H54 (cell line): ENCODE measurements around the gene NINL.

Source experiments
- DNase-seq: peaks from one replicate; pipeline ENCODE4 v3.0.0; 2011; ENCODE audit warnings: low spot score, mixed read lengths; ENCODE audit not compliant: insufficient read length
- FAIRE-seq: peaks from 3 replicates; lab custom pipeline; 2011; peaks lifted over from hg19 to GRCh38; lab: Jason Lieb, UNC
- POLR2A ChIP-seq: IDR thresholded peaks from 2 replicates; pipeline ENCODE4 v1.6.1; 2011; ENCODE audit warnings: low read depth, mild to moderate bottlenecking, low read length

The NINL gene

DNA sequence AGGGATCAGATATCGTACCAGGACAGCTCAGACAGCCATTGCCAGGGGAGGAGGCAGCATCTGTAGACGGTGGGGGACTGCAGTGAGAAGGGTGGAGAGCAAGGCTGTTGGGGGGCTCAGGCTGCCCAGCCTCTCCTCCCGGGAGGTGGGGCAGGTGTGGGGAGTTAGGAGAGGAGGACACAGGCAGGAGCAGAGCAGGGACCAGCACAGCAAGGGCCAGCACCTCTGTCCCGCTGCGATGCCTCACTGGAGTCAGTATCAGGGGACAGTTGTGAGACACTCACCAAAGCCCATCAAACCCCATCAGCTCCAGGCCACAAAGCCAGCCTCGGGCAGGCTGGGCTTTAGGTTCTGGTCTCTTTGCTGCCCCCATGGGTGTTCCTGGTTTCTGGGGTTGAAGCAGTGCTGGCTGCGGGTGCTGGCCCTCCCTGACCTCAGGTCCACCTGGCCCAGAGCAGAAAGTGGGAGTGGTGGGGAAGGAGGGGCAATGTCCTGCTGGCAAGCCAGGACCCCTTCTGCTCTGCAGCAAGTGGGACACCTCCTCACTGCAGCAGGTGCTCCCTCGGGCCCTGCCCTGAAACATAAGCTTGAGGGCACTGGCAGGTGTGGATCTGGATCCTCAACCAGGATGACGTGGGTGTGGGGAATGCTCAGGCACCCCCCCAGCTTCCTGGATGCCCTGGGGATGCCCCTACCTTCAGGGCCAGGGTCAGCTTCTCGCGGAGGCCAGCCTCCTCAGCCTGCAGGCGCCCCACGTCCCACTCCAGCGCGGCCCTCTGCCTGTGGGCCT, 94.5 kb downstream of the NINL start:
- FAIRE-seq (no peak), DNase-seq (no peak)
- TF ChIP-seq POLR2A, result no peak

DNA sequence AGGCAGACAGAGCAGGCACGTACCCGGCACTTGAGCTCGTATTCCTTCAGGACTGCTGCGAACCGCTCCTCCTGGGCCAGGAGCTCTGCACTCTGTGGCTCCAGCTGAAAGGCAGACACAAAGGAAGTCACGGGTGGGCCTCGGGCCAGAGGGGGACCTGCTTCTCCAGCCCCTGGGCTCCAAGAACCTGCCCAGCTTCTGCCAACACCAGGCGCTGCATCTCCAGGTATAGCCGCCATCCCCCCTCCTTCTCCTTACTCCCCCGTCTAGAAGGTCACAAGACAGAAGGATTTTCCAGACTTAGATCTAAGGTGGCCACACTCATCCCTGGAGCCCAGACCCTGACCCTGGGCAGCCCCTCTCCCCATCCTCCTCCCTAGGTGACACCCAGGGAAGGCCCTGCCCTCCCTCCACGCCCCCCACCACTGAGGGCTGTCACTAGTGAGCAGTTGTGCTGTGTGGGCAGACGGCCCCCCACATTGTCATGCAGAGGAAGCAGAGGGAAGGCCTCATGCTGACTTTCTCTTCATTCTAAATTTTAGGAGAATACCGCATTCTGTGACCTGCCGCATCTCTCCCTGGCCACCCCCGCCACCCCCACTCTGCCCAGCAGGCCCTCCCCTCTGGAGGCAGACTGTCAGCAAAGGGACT, 96.0 kb downstream of the NINL start:
- no peak for FAIRE-seq

DNA sequence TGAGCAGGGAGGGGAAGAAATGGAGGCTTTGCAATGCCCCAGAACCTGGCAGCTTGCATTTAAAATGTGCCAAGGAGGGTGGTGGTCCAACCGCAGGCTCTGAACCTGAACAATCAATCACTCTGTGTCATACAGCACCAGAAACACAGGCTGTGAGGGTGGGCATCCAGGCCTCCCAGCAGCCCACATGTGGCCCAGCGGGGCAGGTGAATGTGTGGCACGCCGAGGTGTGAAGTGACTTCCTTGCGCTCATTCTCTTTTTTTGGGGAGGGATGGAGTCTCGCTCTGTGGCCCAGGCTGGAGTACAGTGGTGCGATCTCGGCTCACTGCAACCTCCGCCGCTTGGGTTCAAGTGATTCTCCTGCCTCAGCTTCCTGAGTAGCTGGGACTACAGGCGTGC, 97.4 kb downstream of the NINL start:
- FAIRE-seq (no peak), DNase-seq (no peak)
- TF ChIP-seq POLR2A, result no peak

More for the DNA sequence above, 96.0 kb downstream of the NINL start:
- no peak for TF ChIP-seq POLR2A
- no peak for DNase-seq

DNA sequence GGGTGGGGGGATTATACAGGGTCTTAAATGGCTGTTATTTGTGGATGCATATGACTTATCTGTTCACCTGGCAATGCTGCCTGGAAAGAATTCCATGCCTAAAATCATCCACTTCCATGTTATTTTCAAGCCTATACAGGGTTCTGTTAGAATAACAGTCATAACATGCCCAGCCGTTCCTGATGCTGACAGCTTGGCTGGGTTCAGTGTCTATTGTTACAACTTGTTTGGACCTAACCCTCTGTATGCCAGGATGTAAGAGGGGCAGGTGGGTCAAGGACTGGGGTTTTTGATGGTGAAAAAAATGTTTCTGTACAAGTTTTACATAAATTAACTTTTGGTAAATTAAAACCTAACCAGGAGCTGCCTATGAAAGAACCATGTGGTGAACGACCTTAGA, 98.0 kb downstream of the NINL start:
- no peak for DNase-seq
- FAIRE-seq, result no peak

DNA sequence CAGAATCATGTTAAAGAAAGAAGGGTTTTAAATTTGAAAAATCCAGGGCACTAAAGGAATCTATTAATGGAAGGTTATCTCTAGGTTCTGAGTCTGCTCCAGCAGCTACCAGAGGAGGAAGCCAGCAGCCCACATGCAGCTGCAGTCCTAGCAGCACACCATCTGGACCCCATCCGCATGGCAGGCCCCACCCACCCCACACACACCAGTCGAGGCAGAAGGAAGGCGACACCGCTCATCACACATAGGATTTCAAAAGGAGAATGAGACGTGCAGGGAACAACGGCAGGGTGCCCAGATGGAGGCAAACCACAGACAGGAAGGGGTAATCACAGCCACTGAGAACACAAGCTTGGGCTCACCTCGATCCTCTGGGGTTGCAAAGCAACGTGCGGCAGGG, 99.0 kb downstream of the NINL start:
- TF ChIP-seq POLR2A, result no peak

More for the DNA sequence above, 98.0 kb downstream of the NINL start:
- TF ChIP-seq POLR2A, result no peak

DNA sequence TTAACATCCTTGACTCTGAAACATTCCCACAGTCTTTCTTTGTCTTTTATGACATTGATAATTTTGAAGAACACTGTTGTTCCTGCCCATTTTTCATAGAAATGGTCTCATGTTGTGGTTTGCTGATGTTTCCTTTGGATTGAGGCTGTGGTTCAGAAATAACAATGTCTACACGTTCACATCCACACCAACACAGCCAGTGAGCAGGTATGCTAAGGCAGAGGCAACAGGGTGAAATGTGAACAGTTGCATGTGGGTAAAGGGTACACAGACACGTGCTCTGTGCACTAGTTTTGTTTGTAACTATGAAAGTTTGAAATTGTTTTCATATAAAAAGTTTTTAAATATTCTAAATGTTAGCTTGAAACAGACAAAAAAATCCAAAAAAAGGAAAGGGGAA, 99.5 kb downstream of the NINL start:
- DNase-seq, result no peak
- no peak for TF ChIP-seq POLR2A

More for the DNA sequence above, 99.0 kb downstream of the NINL start:
- FAIRE-seq, result no peak
- DNase-seq, result no peak

DNA sequence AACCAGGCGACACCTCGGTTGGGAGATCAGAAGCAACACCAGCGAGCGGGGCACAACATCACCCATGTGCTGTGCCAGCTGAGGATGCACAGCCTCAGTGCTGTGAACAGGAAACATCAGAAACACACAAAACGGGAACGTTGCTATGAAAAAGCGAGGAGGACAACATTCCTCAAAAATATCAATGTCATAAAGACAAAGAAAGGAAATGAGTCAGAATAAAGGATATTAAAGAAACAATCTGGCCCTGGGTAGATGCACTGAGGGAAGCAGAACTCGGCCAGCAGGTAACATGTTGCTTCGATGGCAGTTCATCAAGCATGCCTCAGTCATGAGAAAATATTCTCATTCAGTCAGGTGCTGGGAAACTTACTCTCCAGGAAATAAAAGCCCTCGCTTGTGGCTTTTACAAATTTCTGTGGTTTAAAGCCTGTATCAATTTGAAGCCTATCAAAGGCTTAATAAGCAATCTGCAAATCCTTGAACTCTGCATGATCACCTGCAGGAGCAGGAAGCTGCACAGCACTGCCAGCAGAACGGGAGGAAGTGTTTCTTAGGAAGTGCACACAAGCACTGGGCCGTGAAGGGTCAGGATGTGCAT, 100.3 kb downstream of the NINL start:
- no peak for FAIRE-seq
- no peak for DNase-seq
- no peak for TF ChIP-seq POLR2A

More for the DNA sequence above, 99.5 kb downstream of the NINL start:
- FAIRE-seq, result no peak

DNA sequence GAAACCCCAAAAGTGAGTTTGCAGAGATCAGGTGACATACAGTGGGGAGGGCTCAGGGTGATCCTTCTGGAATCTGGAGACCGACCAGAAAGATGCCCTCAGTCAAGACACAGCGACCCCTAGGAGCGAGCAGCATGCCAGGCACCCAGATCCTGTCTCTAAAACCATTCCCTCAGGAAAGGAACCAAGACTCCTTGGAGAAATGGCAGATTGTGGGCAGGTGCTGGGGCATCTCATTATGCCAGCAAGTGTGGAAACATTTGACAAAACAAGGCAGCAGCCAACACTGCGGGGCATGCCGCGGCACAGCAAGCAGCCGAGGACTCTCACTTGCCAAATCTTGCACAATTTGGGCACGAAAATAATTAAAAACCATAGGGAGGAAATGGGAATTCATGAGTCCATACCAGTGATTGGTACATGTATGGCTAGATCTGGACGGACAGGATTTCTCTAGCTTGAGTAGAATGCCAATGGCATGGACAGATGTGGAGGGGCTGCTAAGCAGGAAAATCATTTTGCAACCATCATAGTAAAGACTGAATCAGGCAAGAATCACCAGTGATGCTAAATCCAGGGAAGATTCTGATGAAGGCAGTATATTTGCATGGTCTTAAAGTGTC, 101.0 kb downstream of the NINL start:
- DNase-seq, result no peak
- no peak for FAIRE-seq
- TF ChIP-seq POLR2A, result no peak

DNA sequence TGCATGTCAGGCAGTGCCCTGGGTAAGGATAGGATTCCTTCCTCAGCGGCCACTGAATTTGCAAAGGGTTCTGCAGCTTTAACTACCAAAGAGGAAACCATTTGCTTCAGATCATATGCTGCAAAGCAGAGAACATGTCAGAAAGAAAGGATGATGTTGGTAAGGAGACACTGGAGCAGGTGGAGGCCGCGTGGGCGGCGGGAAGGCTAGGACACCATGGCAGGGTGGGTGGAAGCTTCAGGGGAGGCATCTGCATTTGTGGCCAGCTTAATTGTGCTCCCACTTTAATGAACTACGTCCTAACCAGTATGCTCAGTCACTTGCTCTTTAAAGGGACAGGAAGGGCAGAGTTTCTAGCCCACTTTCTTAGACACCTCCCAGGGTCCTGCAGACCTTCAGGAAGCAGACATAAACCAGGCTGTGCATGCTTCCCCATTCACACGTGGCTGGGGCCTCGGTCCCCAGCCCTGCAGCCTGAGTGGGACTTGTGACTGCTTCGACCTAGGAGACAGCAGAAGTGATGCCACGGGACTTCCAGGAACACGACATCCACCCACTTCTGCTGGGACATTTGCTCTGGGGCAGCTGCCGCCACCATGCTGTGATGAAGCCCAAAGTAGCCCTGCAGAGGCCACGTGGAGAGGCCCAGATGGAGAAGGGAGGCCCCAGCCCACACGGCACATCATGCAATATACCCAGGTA, 101.7 kb downstream of the NINL start:
- no peak for TF ChIP-seq POLR2A
- FAIRE-seq, result no peak
- DNase-seq, result no peak

DNA sequence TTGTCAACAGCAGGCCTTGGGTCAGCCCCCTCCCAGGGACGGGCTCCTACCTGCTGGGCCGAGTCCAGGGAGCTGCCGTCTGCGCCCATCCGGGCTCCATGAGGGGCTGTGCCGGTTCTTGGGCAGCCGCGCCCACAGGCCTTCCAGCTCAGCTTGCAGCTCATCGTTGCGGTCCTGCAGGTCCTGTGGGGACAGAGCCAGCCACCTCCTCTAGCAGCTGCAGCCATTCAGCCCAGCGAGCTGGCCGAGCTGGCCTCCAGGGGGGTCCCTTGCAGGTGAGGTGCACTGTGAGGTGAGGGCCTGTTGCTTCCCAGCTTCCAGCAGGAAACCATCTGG, 103.4 kb downstream of the NINL start:
- DNase-seq, result no peak
- FAIRE-seq, result no peak
- TF ChIP-seq POLR2A, result no peak

DNA sequence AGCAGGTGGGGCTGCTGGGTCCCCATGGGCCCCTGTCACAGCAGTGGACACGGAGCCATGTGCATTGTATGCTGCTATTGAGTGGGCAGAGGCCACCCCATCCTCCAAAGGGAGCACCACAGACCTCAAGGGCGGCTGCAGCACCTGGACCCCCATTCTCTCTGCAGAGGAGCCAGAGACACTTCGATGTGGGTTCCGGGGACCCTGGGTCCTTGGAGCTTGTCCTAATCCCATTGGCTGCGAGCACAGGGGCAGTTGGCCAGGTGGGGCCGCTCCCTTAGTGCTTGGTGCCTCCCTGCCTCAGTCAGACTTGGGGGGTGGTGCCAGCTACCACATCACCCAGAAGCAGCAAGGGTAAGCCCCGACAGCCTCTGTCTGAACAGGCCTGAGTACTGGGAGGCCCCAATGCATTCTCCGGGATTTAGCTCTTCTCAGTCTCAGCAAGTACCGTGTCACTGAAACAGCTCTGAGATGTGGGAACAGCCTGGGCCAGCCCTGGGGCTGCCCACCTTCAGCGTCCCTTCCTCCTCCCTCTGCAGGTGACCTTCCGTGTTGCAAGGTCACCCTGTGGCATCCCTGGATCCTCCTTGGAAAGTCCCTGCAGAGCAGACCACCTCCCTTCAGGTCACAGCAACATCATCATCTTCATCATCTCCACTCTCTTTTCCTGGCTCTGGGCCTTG, 104.0 kb downstream of the NINL start:
- no peak for DNase-seq
- TF ChIP-seq POLR2A, result no peak
- FAIRE-seq, result no peak

DNA sequence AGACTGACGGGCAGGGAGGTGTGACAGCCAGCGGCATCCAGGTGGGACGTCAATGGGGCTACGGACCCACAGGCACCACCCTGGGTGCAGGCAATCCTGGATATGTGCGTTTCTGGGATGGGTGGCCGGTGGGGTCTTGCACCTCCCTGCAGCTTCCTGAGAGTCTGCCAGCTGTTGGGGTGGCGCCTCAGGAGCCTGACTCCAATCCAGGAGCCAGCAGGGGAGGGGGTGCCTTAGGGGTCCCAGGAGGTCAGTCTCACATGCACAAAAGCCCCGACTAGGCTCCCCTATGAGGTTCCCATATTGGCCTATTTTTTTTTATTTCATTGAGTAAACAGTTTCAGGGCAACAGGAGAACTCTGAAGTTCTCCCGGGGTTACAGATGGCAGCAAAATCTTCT, 104.5 kb downstream of the NINL start:
- no peak for TF ChIP-seq POLR2A
- DNase-seq, result no peak
- FAIRE-seq, result no peak

DNA sequence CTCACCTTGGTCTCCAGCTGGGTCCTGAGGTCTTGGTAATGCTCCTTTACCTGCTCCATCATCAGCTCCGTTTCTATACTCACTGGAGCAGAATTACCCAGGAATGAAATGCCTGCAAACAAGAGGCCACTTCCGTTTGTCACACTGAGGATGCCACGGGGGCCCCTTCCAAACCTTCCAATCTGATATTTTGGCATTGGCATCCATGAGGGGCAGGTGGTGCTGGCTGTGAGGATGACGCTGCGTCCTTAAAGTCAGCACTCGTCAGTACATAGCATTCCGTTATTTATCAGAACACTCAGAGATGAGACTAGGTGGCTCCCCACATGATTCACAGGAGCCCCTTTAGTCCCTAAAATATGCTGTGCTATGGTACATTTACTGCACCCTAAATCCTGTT, 105.2 kb downstream of the NINL start:
- FAIRE-seq, result no peak
- TF ChIP-seq POLR2A, result no peak

More for the DNA sequence above, 105.2 kb downstream of the NINL start:
- no peak for DNase-seq
